ENCODE measurements around the gene IDH3B.
A peak's percentile ranks its signal among the peaks of the same experiment; 100 is the strongest.

IDH3B gene

GRCh38 chr20:2705931-2706645 is 42.1 kb upstream of the IDH3B start:
- no peaks in the 10 kb centered on the region for H3K36me3 ChIP-seq
- H3K27me3 ChIP-seq = no peaks in the 10 kb centered on the region
- H3K4me2 ChIP-seq = peak overlapping the region; percentile 37 to 80 (median 63); a peak in 20 of 22 replicates
- peaks cover 0 to 9% (median 0%) of the 10 kb centered on the region in 11 experiments; a peak in 5 of 22 replicates for H3K9me3 ChIP-seq (replicated peaks in 1 of 11)
- H3K4me1 ChIP-seq = peaks cover 17 to 35% (median 32%) of the 10 kb centered on the region in 10 experiments
- TF ChIP-seq Cebpa-rat (IDR thresholded peaks at IDR 0.05) = no peak
- no peak overlapping the region for H3K4me3 ChIP-seq
- peaks cover 0 to 8% (median 0%) of the 10 kb centered on the region in 11 experiments; a peak in 3 of 22 replicates for H4K20me1 ChIP-seq
- no peak overlapping the region for H3K27ac ChIP-seq
- H3K9ac ChIP-seq = no peak overlapping the region

GRCh38 chr20:2703716-2704475 is 39.9 kb upstream of the IDH3B start:
- H3K4me2 ChIP-seq = no peak overlapping the region
- no peak for TF ChIP-seq Cebpa-rat (IDR thresholded peaks at IDR 0.05)
- H3K4me1 ChIP-seq = peaks cover 17 to 29% (median 23%) of the 10 kb centered on the region in 10 experiments
- no peak overlapping the region for H3K27ac ChIP-seq
- no peaks in the 10 kb centered on the region for H3K27me3 ChIP-seq
- no peak overlapping the region for H3K4me3 ChIP-seq
- no peaks in the 10 kb centered on the region for H3K36me3 ChIP-seq
- peaks cover 0 to 9% (median 0%) of the 10 kb centered on the region in 11 experiments; a peak in 5 of 22 replicates for H3K9me3 ChIP-seq (replicated peaks in 1 of 11)
- H4K20me1 ChIP-seq = peaks cover 0 to 14% (median 0%) of the 10 kb centered on the region in 11 experiments; a peak in 3 of 22 replicates
- no peak overlapping the region for H3K9ac ChIP-seq

- Histone ChIP-seq H3K9ac (no peak overlapping the region), H4K20me1 (peaks cover 0 to 22% (median 0%) of the 10 kb centered on the region in 11 experiments; a peak in 3 of 22 replicates), H3K27ac (no peak overlapping the region), H3K4me1 (peaks cover 4 to 29% (median 20%) of the 10 kb centered on the region in 10 experiments), H3K4me3 (no peak overlapping the region), H3K36me3 (no peaks in the 10 kb centered on the region), H3K4me2 (no peak overlapping the region), H3K9me3 (replicated peaks in 1 of 11) (peaks cover 0 to 9% (median 0%) of the 10 kb centered on the region in 11 experiments; a peak in 5 of 22 replicates), H3K27me3 (no peaks in the 10 kb centered on the region)
- no peak for TF ChIP-seq Cebpa-rat (IDR thresholded peaks at IDR 0.05)
Observed at GRCh38 chr20:2701671-2702081, 37.7 kb upstream of the IDH3B start.

DNA sequence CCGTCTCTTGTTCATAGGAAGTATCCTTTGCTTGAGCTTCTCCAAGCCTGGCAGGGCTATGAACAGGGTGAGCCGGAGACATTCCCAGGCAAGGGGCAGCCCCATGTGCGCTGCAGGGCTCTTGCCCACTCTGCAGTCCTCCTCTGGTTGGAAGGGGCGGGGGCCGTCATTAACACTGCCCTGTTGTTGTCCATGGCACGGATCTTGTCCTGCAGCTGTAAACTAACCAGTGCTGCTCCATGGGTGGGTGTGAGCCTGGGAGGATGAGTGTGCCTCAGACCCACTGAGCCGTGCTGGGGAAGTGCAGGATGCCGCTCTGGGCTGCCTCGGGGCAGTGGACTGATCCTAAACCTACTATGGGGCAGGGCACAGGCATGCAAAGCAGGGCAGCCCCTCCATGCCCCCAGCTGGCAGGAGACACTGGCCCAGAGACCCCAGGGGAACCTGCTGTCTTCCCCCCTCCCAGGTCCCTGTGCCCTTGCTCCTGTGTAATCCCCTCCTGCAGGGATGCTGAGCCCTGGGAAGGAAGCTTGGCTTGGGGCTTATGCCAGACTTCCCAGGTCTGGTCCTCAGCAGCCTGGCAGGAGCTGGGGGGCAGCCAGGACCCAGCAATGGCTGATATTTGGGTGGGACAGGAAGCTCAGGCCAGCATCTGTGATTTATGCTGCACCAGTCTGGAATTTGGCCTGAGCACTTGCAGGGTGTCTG is 37.1 kb upstream of the IDH3B start:
- Histone ChIP-seq H3K36me3 (no peaks in the 10 kb centered on the region), H3K27me3 (no peaks in the 10 kb centered on the region), H3K4me3 (no peak overlapping the region), H3K27ac (no peak overlapping the region), H4K20me1 (peaks cover 0 to 22% (median 0%) of the 10 kb centered on the region in 11 experiments; a peak in 3 of 22 replicates), H3K4me1 (peaks cover 0 to 24% (median 15%) of the 10 kb centered on the region in 10 experiments; a peak in 13 of 20 replicates), H3K4me2 (no peak overlapping the region; a peak in 1 of 22 replicates), H3K9ac (no peak overlapping the region), H3K9me3 (replicated peaks in 1 of 11) (peaks cover 0 to 9% (median 0%) of the 10 kb centered on the region in 11 experiments; a peak in 5 of 22 replicates)
- no peak for TF ChIP-seq Cebpa-rat (IDR thresholded peaks at IDR 0.05)

DNA sequence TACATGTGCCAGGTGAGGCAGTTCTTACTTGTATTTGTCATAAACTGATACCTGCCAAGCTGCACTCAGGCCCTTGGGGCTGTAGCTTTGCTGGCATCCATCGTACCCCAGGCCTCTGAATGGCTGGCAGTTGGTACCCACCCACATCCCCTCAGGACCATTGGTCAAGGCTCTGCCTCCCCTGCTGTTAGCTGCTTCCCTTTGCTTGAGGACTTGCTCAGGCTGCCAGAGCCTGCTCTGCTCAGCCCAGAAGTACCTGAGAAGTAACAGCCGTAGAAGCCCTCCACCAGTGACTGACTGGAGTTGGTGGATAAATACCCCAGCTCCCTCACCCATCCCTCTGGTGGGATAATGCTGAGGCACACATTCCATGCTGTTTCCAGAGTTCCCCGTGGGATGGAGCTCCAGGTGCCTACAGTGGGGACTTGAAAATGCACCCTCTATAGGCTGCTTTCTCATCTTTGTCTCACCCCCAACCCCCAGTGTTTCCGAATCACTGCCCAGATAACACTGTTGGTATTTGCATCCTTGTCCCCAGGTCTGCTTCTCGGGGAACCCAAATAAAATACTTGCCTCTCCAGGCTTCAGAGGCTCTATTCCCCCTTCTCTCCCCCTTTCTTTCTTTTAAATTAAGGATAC is 35.9 kb upstream of the IDH3B start:
- Histone ChIP-seq H3K4me2 (no peak overlapping the region), H3K27me3 (peaks cover 0 to 6% (median 0%) of the 10 kb centered on the region in 11 experiments; a peak in 4 of 22 replicates), H3K36me3 (no peaks in the 10 kb centered on the region), H3K9me3 (replicated peaks in 1 of 11) (peaks cover 0 to 9% (median 0%) of the 10 kb centered on the region in 11 experiments; a peak in 5 of 22 replicates), H3K9ac (no peak overlapping the region), H3K27ac (no peak overlapping the region), H3K4me1 (peaks cover 0 to 36% (median 27%) of the 10 kb centered on the region in 10 experiments; a peak in 18 of 20 replicates), H4K20me1 (peaks cover 0 to 23% (median 0%) of the 10 kb centered on the region in 11 experiments; a peak in 5 of 22 replicates), H3K4me3 (no peak overlapping the region)
- no peak for TF ChIP-seq Cebpa-rat (IDR thresholded peaks at IDR 0.05)

DNA sequence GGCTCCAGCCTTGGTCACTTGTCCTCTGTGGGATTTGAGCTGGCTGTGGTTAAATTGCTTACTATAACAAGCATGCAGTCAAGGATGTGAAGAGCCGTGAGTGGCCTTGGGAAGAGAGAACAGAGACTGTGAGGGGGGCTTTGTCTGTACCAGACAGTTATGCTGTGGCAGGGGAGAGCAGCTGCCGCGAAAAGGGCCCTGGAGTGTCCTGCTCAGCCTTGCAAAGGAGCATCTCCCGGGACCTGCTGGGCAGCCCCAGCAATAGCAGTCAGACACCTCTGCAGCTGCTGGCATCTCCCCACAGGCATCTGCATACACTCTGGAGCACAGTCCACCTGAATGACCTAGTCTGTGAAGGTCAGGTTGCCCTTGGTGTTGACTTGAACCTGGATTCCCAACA is 34.9 kb upstream of the IDH3B start:
- Histone ChIP-seq H3K9me3 (replicated peaks in 1 of 11) (peaks cover 0 to 5% (median 0%) of the 10 kb centered on the region in 11 experiments; a peak in 5 of 22 replicates), H3K9ac (no peak overlapping the region), H3K4me3 (no peak overlapping the region), H3K36me3 (no peaks in the 10 kb centered on the region), H3K4me1 (peaks cover 0 to 46% (median 36%) of the 10 kb centered on the region in 10 experiments; a peak in 18 of 20 replicates), H3K27ac (no peak overlapping the region), H3K4me2 (peak overlapping the region in 3 of 11 experiments; percentile 7 to 25 (median 9); a peak in 4 of 22 replicates), H3K27me3 (peaks cover 4 to 16% (median 7%) of the 10 kb centered on the region in 11 experiments; a peak in 19 of 22 replicates), H4K20me1 (peaks cover 0 to 33% (median 6%) of the 10 kb centered on the region in 11 experiments; a peak in 9 of 22 replicates)
- TF ChIP-seq Cebpa-rat (IDR thresholded peaks at IDR 0.05) = no peak

DNA sequence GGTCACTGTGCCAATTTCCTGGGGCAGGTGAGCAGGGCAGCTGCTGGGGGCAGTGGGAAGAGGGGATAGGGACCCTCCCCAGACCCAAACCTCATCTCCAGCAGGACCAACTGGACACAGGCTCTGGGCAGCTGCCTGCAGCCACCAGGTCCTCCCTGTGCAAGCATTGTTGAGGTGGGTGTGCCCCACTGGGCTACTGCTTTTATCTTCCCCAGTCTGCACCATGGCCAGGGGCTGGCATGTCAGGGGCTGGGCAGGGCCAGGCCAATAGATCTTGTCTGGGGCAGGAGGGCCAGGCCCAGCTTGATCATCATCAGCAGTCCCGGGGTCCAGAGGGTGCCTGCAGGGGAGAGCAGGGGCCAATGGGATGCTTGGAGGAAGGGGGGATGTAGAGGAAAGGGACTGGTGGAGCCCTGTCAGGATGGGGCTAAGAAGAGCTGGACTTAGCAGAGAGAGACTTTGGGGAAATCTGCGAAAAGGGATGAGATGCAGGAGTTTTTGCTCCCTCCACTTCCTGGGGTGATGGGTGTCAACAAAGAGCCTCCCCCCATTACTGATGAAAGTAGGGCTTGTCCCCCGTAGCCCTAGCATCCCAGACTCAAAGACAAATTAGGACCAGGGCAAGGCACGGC is 34.3 kb upstream of the IDH3B start:
- Histone ChIP-seq H3K4me1 (peaks cover 0 to 51% (median 43%) of the 10 kb centered on the region in 10 experiments; a peak in 19 of 20 replicates), H3K27ac (no peak overlapping the region), H3K4me2 (peak overlapping the region in 6 of 11 experiments; percentile 2 to 43 (median 19); a peak in 6 of 22 replicates), H3K9me3 (replicated peaks in 1 of 11) (no peaks in the 10 kb centered on the region), H4K20me1 (peaks cover 0 to 38% (median 8%) of the 10 kb centered on the region in 11 experiments; a peak in 9 of 22 replicates), H3K4me3 (no peak overlapping the region), H3K36me3 (no peaks in the 10 kb centered on the region), H3K9ac (no peak overlapping the region), H3K27me3 (peaks cover 10 to 22% (median 13%) of the 10 kb centered on the region in 11 experiments; a peak in 21 of 22 replicates)
- TF ChIP-seq Cebpa-rat (IDR thresholded peaks at IDR 0.05) = no peak
